ENCODE results near the gene IQCH.

IQCH gene

DNA sequence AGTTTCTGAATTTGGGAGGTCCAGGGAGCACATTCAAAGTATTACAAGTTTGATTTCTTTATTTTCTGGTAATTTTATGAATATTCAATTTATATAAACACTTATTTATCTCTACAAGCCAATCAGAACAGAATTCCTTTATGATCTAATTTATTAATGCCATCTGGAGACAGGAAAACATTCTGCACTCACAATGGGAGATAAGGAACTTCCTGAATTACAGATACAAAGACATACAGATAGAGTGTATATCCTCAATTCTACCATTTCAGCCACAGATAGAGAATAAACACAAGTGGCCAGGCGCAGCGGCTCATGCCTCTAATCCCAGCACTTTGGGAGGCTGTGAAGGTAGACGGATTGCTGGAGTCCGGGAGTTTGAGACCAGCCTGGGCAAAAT, 86.0 kb downstream of the IQCH start:
- H3K4me3 ChIP-seq (ENCODE audit: low read depth, low read length) = no peak overlapping the region
- TF ChIP-seq, protein P1, sequence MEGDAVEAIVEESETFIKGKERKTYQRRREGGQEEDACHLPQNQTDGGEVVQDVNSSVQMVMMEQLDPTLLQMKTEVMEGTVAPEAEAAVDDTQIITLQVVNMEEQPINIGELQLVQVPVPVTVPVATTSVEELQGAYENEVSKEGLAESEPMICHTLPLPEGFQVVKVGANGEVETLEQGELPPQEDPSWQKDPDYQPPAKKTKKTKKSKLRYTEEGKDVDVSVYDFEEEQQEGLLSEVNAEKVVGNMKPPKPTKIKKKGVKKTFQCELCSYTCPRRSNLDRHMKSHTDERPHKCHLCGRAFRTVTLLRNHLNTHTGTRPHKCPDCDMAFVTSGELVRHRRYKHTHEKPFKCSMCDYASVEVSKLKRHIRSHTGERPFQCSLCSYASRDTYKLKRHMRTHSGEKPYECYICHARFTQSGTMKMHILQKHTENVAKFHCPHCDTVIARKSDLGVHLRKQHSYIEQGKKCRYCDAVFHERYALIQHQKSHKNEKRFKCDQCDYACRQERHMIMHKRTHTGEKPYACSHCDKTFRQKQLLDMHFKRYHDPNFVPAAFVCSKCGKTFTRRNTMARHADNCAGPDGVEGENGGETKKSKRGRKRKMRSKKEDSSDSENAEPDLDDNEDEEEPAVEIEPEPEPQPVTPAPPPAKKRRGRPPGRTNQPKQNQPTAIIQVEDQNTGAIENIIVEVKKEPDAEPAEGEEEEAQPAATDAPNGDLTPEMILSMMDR (IDR thresholded peaks at IDR 0.05; ENCODE audit: low read depth, low read length) = no peak

DNA sequence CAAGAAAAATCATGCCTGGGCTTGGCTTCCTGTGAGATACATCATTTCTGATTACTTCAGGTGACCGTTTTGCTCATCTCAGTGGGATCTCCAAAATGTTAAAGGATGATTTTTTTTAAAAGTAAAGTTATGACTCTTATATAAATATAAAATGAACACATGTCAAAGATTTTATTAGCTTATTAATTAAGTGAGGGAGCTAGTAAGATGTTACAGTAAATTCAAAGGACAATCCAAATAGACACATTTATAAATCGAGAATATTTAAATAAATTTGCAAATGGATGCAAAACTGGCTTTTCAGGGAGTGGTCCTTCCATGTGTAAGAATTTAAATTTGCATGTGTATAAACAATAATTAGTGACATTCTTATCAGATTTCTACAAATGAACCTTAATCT, 87.0 kb downstream of the IQCH start:
- no peak overlapping the region for H3K4me3 ChIP-seq (ENCODE audit: low read depth, low read length)
- TF ChIP-seq, protein P1 (IDR thresholded peaks at IDR 0.05; ENCODE audit: low read depth, low read length) = no peak

- TF ChIP-seq, protein P1 (IDR thresholded peaks at IDR 0.05; ENCODE audit: low read depth, low read length) = no peak
These were observed 88.6 kb downstream of the IQCH start for GRCh38 chr15:67343206-67343605.

DNA sequence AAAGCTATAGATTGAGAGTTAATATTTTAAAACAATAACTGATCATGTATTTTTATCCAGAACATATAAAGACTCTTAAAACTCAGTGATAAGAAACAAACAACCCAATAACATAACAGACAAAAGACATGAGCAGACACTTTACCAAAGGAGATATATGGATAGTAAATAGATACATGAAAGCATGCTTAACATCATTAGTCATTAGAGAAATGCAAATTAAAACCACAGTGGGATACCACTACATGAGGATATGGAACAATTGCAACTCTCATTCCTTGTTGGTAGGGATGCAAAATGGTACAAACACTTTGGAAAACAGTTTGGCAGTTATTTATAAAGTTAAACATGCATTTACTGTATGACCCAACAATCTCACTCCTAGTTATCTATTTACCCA, 95.0 kb downstream of the IQCH start:
- TF ChIP-seq, protein P1 (IDR thresholded peaks at IDR 0.05; ENCODE audit: low read depth, low read length) = no peak
- no peak overlapping the region for H3K4me3 ChIP-seq (ENCODE audit: low read depth, low read length)

More at GRCh38 chr15:67343206-67343605, 88.6 kb downstream of the IQCH start:
- H3K4me3 ChIP-seq (ENCODE audit: low read depth, low read length) = no peak overlapping the region

DNA sequence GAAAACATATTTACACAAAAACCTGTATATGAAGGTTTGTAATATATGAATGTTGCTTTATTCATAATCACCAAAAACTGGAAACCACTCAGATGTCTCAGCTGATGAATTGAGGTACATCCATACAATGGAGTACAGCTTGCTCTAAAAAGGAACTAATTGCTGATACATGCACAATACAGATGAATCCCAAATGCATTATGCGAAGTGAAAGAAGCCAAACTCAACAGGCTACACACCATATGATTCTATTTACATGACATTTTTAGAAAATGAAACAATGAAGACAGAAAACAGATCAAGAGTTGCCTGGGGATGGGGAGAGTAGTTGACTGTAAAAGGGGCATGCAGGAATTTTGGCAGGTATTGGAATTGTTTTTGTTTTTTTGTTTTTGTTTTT, 95.5 kb downstream of the IQCH start:
- H3K4me3 ChIP-seq (ENCODE audit: low read depth, low read length) = no peak overlapping the region
- TF ChIP-seq, protein P1 (IDR thresholded peaks at IDR 0.05; ENCODE audit: low read depth, low read length) = no peak

DNA sequence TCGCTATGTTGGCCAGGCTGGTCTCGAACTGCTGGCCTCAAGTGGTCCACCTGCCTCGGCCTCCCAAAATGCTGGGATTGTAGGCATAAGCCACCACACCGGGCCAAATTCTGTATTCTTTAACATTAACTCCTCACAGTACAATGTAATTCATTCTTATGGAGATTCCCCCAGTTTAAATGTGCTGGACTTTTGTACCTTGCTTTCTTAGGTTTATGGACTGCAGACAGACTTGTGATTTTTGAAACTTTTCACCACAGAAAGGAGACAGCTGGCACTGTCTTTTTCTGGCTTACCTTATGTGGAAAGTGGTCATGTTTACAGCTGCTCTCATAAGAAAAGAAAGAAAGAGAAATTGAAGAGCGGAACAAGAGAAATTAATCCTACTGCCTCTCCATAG, 103.8 kb downstream of the IQCH start:
- H3K4me3 ChIP-seq (ENCODE audit: low read depth, low read length) = no peak overlapping the region
- TF ChIP-seq, protein P1 (IDR thresholded peaks at IDR 0.05; ENCODE audit: low read depth, low read length) = no peak

DNA sequence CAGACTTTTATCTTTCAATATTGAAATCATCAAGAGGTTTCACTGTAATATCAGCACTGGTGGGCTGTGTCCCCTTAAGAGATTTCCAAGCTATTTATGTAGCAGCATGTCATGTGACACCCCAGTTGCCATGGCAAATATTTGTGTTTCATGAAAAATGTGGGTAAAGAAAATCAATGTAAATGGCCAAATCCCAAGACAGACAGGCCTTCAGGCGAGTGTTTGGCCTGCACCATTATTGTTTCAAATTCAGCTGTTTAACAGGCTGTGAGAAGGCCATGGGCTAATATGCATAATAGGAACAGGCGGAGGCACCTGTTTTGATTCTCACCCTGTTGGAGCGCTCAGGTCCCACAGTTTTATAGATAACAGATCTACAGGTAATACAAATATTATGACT, 104.2 kb downstream of the IQCH start:
- TF ChIP-seq, protein P1 (IDR thresholded peaks at IDR 0.05; ENCODE audit: low read depth, low read length) = no peak
- no peak overlapping the region for H3K4me3 ChIP-seq (ENCODE audit: low read depth, low read length)

Data from WI38 (cell line).